Large intestine (tissue), 3 donors: Measurements from ENCODE around the gene SELENOT. TPM values are rescaled to one million over a fixed set of nuclear protein-coding genes. Genes with fewer than 3 reads are reported as not detected.
"Not testable (repeated sequence)": the region's sequence is repeated elsewhere in the genome, so short reads cannot be mapped to it uniquely, and the experiment has no call there.

Experiments used
- DNase-seq, 2 donors: peaks; one replicate each; pipeline versions ENCODE4 v3.0.0 to v3.0.0-alpha.2; 2013
- H3K27ac ChIP-seq: one replicate; pipeline ENCODE4 v1.5.1; 2013; ENCODE audit warnings: low read length
- H3K27me3 ChIP-seq: 2 replicates; pipeline ENCODE4 v1.6.1; 2013; ENCODE audit warnings: low read length; ENCODE audit not compliant: control insufficient read depth, insufficient read depth
- H3K36me3 ChIP-seq: 2 replicates; pipeline ENCODE4 v1.6.1; 2013; ENCODE audit warnings: low read length; ENCODE audit not compliant: control insufficient read depth, insufficient read depth
- H3K4me1 ChIP-seq: one replicate; pipeline ENCODE4 v1.6.1; 2013; ENCODE audit warnings: low read length; ENCODE audit not compliant: control insufficient read depth, insufficient read depth
- H3K4me3 ChIP-seq: one replicate; pipeline ENCODE4 v1.5.1; 2013; ENCODE audit warnings: low read length
- H3K9me3 ChIP-seq: one replicate; pipeline ENCODE4 v1.6.1; 2013; ENCODE audit warnings: mild to moderate bottlenecking, low read depth, low read length, moderate library complexity; ENCODE audit not compliant: control insufficient read depth
- WGBS: methylation state at CpG from one replicate; pipeline ENCODE4 v1.1.5; 2013; ENCODE audit warnings: low lambda C conversion rate; ENCODE audit not compliant: insufficient coverage; 5-methylcytosine and 5-hydroxymethylcytosine counted together
- polyA plus RNA-seq: library from polyadenylated mRNA; unstranded; fragments of 120-200 nt; gene quantifications from one replicate; pipeline ENCODE4 v1.2.1, GENCODE V29; 2013

Gene SELENOT
- polyA plus RNA-seq, 1 donor, result 79.3 TPM

DNA sequence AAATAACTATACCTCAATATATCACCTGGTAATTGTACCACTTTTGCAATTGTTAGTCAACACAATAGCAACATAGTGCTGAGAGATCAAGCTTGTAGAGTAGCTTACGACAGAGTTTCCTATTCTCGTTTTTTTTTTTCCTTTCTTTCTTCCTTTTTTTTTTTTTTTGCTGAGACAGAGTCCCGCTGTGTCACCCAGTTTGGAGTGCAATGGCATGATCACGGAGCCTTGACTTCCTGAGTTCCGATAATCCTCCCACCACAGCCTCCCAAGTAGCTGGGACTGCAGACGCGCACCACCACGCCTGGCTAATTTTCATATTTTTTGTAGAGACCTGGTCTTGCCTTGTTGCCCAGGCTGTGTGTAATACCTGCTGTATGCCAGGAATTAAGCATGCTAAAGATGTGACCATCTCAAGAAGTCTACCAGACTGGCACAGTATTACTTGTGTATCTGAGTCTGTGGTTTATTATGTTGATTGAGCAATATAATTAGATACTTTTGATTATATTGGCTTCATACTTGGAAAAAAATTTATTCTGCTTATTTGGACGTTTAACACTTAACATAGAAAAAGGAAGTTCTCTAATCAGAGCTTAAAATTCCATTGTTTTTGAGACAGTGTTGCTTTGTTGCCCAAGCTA is 3.0 kb downstream of the SELENOT start:
- Histone ChIP-seq H3K9me3 (no peaks in the 10 kb centered on the region), H3K27ac (no peak overlapping the region), H3K27me3 (no peaks in the 10 kb centered on the region), H3K4me3 (no peak overlapping the region), H3K4me1 (peaks cover 4% of the 10 kb centered on the region), H3K36me3 (no peaks in the 10 kb centered on the region)
- WGBS, result 72% methylated on average over 3 of the region's 9 CpGs
- no peak for DNase-seq

DNA sequence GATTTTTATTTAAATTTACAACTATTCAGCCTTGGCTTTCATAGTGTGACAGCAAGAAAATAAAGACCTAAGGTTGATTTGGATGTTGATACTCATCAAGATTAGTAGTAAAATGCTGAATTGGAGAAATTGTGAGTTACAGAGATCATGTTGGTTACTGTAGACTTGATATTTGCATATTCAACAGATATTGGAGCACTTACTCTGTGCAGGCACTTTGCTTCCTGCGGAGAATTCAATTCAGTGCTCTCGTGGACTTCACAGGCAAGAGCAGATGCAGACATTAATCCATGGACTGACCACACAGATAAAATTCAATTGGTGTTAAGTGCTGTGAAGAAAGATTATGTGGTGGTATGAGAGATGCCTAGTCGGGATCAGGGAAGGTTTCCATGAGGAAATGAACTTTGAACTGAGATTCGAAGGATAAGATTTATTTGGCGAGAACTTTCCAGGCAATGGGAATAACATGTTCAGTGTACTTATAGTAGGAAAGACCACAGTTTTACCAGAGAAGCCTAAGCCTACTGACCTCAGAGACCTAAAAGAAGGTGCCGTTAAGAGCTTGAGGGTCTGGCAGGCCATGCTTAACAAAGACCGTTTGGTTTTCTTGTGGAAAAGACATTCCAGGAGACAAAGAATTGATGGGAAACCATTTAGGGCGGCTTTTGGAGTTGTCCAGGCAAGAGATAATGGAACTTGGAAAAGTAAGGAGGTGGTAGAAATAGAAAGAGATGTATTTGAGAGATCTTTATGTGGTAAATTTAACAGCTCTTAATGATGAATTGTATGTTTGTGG is 4.3 kb downstream of the SELENOT start:
- WGBS, result 45% methylated on average over 2 of the region's 8 CpGs
- Histone ChIP-seq H3K4me3 (no peak overlapping the region), H3K36me3 (peaks cover 4% of the 10 kb centered on the region), H3K4me1 (peaks cover 4% of the 10 kb centered on the region), H3K9me3 (peaks cover 4% of the 10 kb centered on the region), H3K27me3 (no peaks in the 10 kb centered on the region), H3K27ac (no peak overlapping the region)
- DNase-seq, result peak in 1 of 2 donors; percentile 15

DNA sequence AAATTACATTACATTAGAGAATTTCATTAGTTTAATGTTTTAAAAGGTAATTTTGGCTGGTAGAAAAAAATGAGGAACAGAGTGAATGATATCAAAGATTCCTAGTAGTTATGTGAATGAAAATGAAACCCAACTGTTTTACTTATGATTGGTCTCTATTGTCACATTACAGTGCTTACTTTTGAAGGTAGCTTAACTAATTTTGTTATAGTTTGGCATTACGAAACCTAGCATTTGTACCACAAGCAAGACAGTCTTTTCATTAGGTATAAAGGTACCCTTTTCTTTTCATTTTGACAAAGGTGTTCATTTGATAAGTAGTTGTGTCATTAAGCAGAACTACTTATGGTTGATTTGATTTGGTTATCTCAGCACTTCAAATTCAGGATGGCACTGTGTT is 6.9 kb downstream of the SELENOT start:
- H3K4me1 ChIP-seq, result peaks cover 2% of the 10 kb centered on the region
- peaks cover 4% of the 10 kb centered on the region for H3K9me3 ChIP-seq

DNA sequence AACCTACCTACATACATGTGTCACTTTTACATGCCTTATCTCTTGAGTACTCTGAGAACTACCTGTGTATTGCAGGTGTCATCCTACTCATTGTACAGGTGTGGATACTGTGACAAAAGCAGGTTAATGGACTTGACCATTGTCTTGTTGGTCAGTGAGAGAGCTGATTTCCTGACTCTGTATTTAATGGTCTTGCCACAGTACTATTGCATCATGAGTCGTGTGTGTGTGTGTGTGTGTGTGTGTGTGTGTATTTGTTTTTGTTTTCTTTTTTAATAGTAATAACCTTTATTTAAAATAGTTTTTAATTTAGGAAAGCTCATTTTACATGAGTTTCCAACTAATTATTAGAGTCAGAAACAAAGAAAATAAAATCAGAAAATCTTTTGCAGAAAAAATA is 7.7 kb downstream of the SELENOT start:
- WGBS, result no CpG with 5 or more reads among the region's 1 CpG
- Histone ChIP-seq H3K4me3 (no peak overlapping the region), H3K36me3 (peaks cover 4% of the 10 kb centered on the region), H3K27ac (no peak overlapping the region), H3K4me1 (no peaks in the 10 kb centered on the region), H3K9me3 (peaks cover 4% of the 10 kb centered on the region), H3K27me3 (no peaks in the 10 kb centered on the region)
- DNase-seq, result no peak

More for the DNA sequence above, 6.9 kb downstream of the SELENOT start:
- DNase-seq, result no peak
- Histone ChIP-seq H3K27me3 (no peaks in the 10 kb centered on the region), H3K4me3 (no peak overlapping the region), H3K36me3 (peaks cover 4% of the 10 kb centered on the region), H3K27ac (no peak overlapping the region)
- WGBS, result 0% methylated on average over 1 of the region's 1 CpG

GRCh38 chr3:150611666-150612065 is 8.5 kb downstream of the SELENOT start:
- Histone ChIP-seq H3K27ac (no peak overlapping the region), H3K4me1 (no peaks in the 10 kb centered on the region), H3K36me3 (peaks cover 4% of the 10 kb centered on the region), H3K27me3 (no peaks in the 10 kb centered on the region), H3K9me3 (peaks cover 4% of the 10 kb centered on the region), H3K4me3 (no peak overlapping the region)
- DNase-seq, result no peak
- no CpG with 5 or more reads among the region's 34 CpGs for WGBS

GRCh38 chr3:150612494-150612893 is 9.4 kb downstream of the SELENOT start:
- no peak overlapping the region for H3K4me3 ChIP-seq
- H3K9me3 ChIP-seq, result peaks cover 4% of the 10 kb centered on the region
- H3K4me1 ChIP-seq, result no peaks in the 10 kb centered on the region
- H3K36me3 ChIP-seq, result peaks cover 4% of the 10 kb centered on the region
- H3K27ac ChIP-seq, result no peak overlapping the region
- DNase-seq, result no peak
- H3K27me3 ChIP-seq, result no peaks in the 10 kb centered on the region
- no CpG with 5 or more reads among the region's 1 CpG for WGBS

DNA sequence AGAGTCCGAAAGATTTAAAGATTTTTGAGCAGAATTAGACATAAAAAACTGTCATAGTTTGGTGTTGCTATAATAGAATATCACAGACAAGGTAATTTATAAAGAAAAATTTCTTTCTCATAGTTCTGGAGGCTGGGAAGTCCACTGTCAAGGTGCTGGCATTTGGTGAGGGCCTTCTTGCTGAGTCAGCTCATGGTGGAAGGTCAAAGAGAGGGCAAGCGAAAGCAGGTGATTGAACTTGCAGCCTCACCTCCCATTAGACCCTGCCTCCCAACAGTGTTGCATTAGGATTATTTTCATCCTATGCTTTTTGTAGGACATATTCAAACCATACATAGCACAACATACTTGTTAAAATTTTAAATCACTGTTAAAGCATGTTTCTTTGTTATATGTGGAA is 9.9 kb downstream of the SELENOT start:
- 100% methylated on average over 1 of the region's 2 CpGs for whole genome bisulfite sequencing
- Histone ChIP-seq H3K4me1 (no peaks in the 10 kb centered on the region), H3K27ac (no peak overlapping the region)

GRCh38 chr3:150613709-150614480 is 10.8 kb downstream of the SELENOT start:
- Histone ChIP-seq H3K27me3 (no peaks in the 10 kb centered on the region), H3K4me1 (no peaks in the 10 kb centered on the region), H3K9me3 (peaks cover 4% of the 10 kb centered on the region), H3K27ac (no peak overlapping the region), H3K4me3 (no peak overlapping the region), H3K36me3 (peaks cover 4% of the 10 kb centered on the region)
- no peak for DNase-seq
- 90% methylated on average over 1 of the region's 2 CpGs for WGBS

More for the DNA sequence above, 9.9 kb downstream of the SELENOT start:
- H3K9me3 ChIP-seq, result peaks cover 4% of the 10 kb centered on the region
- peaks cover 4% of the 10 kb centered on the region for H3K36me3 ChIP-seq
- DNase-seq, result no peak
- no peak overlapping the region for H3K4me3 ChIP-seq
- no peaks in the 10 kb centered on the region for H3K27me3 ChIP-seq

GRCh38 chr3:150620002-150620689 is 17.0 kb downstream of the SELENOT start:
- Histone ChIP-seq H3K36me3 (peaks cover 5% of the 10 kb centered on the region), H3K4me3 (no peak overlapping the region), H3K9me3 (no peaks in the 10 kb centered on the region), H3K27me3 (no peaks in the 10 kb centered on the region), H3K27ac (no peak overlapping the region), H3K4me1 (no peaks in the 10 kb centered on the region)
- WGBS, result 91% methylated on average over 4 of the region's 7 CpGs
- no peak for DNase-seq

GRCh38 chr3:150622955-150623354 is 19.8 kb downstream of the SELENOT start:
- H3K27ac ChIP-seq, H3K27me3 ChIP-seq, H3K4me3 ChIP-seq, H3K9me3 ChIP-seq, H3K4me1 ChIP-seq, DNase-seq: not testable (repeated sequence)
- peaks cover 24% of the 10 kb centered on the region for H3K36me3 ChIP-seq
